ENCODE results near the gene SLCO3A1.

The SLCO3A1 gene

GRCh38 chr15:92071045-92071634 lies 217.6 kb downstream of the SLCO3A1 start:
- no peak for TF ChIP-seq ZNF274 (IDR thresholded peaks at IDR 0.05; ENCODE audit: low read depth, low read length)
- H3K4me3 ChIP-seq (ENCODE audit: low read length), result no peak overlapping the region

- H3K4me3 ChIP-seq (ENCODE audit: low read length), result no peak overlapping the region
- TF ChIP-seq ZNF274 (IDR thresholded peaks at IDR 0.05; ENCODE audit: low read depth, low read length), result no peak
Measured at GRCh38 chr15:92073044-92073785, 219.7 kb downstream of the SLCO3A1 start.

- no peak for TF ChIP-seq ZNF274 (IDR thresholded peaks at IDR 0.05; ENCODE audit: low read depth, low read length)
Measured at GRCh38 chr15:92074101-92074500, 220.6 kb downstream of the SLCO3A1 start.

GRCh38 chr15:92074646-92075045 lies 221.1 kb downstream of the SLCO3A1 start:
- TF ChIP-seq ZNF274 (IDR thresholded peaks at IDR 0.05; ENCODE audit: low read depth, low read length), result no peak
- H3K4me3 ChIP-seq (ENCODE audit: low read length), result no peak overlapping the region

More at GRCh38 chr15:92074101-92074500, 220.6 kb downstream of the SLCO3A1 start:
- H3K4me3 ChIP-seq (ENCODE audit: low read length), result no peak overlapping the region

DNA sequence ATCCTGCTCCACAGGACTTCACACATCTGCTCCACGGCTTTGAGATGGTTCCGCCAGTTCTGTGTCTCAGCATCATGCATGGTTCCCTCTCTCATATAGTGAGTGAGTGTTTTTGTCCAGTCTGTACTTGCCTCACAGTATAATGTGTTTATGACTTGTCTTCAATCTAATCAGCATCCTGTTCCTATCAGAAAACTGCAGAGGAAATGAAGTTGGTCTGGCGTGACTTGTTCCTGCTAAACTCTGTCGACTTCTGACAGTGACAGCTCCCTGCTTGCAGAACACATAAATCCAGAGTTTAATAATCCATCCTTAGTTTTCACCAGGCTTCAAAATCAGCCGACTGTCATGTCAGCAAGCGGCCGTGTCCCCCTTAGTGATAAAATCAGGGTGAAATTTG lies 222.3 kb downstream of the SLCO3A1 start:
- H3K4me3 ChIP-seq (ENCODE audit: low read length), result no peak overlapping the region
- TF ChIP-seq ZNF274 (IDR thresholded peaks at IDR 0.05; ENCODE audit: low read depth, low read length), result no peak

GRCh38 chr15:92076541-92076940 lies 223.0 kb downstream of the SLCO3A1 start:
- no peak overlapping the region for H3K4me3 ChIP-seq (ENCODE audit: low read length)
- TF ChIP-seq ZNF274 (IDR thresholded peaks at IDR 0.05; ENCODE audit: low read depth, low read length), result no peak

DNA sequence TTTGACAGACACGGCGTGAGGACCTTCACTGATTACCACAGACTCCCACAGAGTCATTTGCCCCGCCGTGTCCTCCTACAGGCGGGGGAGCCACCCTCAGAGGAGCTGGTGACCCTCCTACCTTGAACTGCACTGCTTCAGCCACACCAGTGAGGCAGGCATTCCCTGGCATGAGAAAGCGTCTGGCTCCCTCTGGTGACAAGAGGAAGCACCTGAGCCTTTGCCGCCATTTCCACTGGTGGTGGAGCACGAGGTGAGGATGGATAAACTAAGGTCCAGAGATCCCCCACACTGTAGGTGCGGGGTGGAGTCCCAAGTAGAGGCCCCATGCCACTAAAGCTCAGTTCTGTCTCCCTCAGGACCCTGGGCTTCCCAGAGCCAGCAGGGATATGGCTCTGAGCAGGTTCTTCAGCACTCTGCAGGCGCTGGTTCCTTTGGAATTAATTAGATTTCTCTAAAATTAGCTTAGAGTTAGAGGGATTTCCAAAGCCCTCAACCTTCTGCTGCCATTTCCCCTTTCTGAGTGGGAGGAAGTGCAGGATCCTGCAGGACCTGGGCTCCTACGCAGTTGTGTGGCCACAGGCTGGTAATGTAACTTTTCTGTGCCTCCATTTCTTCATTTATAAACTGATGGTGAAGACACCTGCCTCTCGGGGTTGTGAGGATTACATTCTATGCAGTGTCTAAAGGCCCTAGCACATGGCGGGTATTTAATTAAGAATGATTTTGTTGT lies 224.0 kb downstream of the SLCO3A1 start:
- TF ChIP-seq ZNF274 (IDR thresholded peaks at IDR 0.05; ENCODE audit: low read depth, low read length), result no peak
- no peak overlapping the region for H3K4me3 ChIP-seq (ENCODE audit: low read length)

DNA sequence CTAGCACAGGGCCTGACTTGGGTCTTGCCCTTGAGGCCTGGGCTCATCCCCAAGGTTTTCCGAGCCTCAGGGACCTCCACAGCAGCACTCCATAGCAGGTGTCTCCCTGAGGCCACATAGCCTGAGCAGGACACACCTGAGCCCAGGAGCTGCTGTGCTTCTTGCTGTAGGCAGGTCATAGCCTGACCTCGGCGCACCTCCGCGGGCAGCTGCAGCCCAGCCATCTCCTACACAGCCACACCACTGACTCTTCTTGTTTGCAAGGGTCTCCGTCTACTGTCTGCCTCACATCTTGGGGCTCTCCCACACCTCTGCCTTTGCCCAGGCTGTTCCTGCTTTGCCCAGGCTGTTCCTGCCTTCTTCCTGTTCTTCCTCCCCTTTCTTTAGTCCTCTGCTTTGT lies 224.8 kb downstream of the SLCO3A1 start:
- H3K4me3 ChIP-seq (ENCODE audit: low read length), result no peak overlapping the region
- TF ChIP-seq ZNF274 (IDR thresholded peaks at IDR 0.05; ENCODE audit: low read depth, low read length), result no peak

- H3K4me3 ChIP-seq (ENCODE audit: low read length), result no peak overlapping the region
- TF ChIP-seq ZNF274 (IDR thresholded peaks at IDR 0.05; ENCODE audit: low read depth, low read length), result no peak
Measured at GRCh38 chr15:92079047-92079446, 225.5 kb downstream of the SLCO3A1 start.

DNA sequence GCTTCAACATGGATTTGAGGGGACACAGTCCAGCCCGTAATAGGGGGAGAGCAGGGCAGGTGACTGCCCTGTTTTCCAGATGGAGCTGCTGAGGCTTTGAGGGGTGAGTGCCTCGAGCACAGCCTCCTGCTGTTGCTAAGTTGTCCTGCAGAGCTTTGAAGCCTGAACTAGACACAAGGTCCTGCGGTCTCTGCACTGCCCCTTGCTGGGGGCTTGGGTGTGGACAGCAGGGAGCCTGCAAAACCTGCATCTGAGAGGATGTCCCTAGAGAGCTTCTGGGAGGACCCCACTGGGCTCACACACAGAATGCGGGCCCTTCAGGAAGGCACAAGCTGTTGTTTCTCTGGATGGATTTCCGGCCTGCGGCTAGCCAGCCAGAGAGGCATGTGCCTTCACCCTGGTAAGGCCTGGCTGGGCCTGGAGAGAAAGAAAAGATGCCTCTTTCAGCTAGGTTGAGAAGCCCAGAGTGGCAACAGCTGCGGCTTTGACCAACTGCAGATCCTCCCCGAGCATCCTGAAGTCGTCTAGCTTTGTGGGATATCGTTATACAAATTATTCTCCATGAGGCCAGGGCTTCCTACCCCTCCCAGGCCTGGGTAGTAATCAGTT lies 226.2 kb downstream of the SLCO3A1 start:
- TF ChIP-seq ZNF274 (IDR thresholded peaks at IDR 0.05; ENCODE audit: low read depth, low read length), result no peak
- H3K4me3 ChIP-seq (ENCODE audit: low read length), result no peak overlapping the region

GRCh38 chr15:92082006-92082843 lies 228.7 kb downstream of the SLCO3A1 start:
- no peak overlapping the region for H3K4me3 ChIP-seq (ENCODE audit: low read length)
- TF ChIP-seq ZNF274 (IDR thresholded peaks at IDR 0.05; ENCODE audit: low read depth, low read length), result no peak

DNA sequence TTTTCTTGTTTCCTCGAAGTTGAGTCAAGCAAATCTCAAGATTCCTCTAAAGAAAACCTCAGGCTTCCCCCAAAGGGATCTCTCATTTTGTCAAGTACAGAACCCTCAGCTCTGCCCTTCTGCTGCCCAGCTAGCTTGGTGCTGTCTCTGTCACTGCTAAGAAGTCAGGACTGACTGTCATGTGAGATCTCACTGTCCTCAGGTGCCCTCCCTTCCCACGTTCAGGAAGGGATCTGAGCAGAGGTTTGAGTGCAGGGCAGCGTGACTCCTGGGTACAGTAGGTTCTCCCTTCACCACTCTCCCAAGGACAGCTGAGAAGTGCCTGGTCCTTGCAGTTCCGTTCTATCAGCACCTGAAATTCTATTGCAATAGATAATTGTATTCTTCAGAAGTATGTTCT lies 229.7 kb downstream of the SLCO3A1 start:
- TF ChIP-seq ZNF274 (IDR thresholded peaks at IDR 0.05; ENCODE audit: low read depth, low read length), result no peak
- H3K4me3 ChIP-seq (ENCODE audit: low read length), result no peak overlapping the region

GRCh38 chr15:92087211-92087610 lies 233.7 kb downstream of the SLCO3A1 start:
- H3K4me3 ChIP-seq (ENCODE audit: low read length), result no peak overlapping the region
- no peak for TF ChIP-seq ZNF274 (IDR thresholded peaks at IDR 0.05; ENCODE audit: low read depth, low read length)

Data from GM08714 (cell line).